Stomach (tissue), 4 donors: ENCODE data around the gene PPEF1.

Experiments used
- EP300 ChIP-seq: sonication (generic); formaldehyde crosslinking; IDR thresholded peaks from one replicate; pipeline ENCODE4 v1.6.1; 2017; ENCODE audit warnings: antibody characterized with exemption
- TF ChIP-seq, protein P1 (sequence below), 7 experiments: fragments of 450-650 bp in 4 of 7; fragments of 200-600 bp in 3 of 7; sonication (generic) in 3 of 7; IDR thresholded peaks; one replicate each; pipeline ENCODE4 v1.5.1; 2016 to 2019; ENCODE audit warnings: antibody characterized with exemption in 7 of 7, control low read depth in 2 of 7, mild to moderate bottlenecking in 1 of 7

- TF ChIP-seq EP300 = no peak
- TF ChIP-seq, protein P1, sequence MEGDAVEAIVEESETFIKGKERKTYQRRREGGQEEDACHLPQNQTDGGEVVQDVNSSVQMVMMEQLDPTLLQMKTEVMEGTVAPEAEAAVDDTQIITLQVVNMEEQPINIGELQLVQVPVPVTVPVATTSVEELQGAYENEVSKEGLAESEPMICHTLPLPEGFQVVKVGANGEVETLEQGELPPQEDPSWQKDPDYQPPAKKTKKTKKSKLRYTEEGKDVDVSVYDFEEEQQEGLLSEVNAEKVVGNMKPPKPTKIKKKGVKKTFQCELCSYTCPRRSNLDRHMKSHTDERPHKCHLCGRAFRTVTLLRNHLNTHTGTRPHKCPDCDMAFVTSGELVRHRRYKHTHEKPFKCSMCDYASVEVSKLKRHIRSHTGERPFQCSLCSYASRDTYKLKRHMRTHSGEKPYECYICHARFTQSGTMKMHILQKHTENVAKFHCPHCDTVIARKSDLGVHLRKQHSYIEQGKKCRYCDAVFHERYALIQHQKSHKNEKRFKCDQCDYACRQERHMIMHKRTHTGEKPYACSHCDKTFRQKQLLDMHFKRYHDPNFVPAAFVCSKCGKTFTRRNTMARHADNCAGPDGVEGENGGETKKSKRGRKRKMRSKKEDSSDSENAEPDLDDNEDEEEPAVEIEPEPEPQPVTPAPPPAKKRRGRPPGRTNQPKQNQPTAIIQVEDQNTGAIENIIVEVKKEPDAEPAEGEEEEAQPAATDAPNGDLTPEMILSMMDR (IDR thresholded peaks at IDR 0.05) = no peak
Observed at GRCh38 chrX:18825375-18825774, 117.9 kb downstream of the PPEF1 start.
